ENCODE results near the gene LRSAM1.

- TF ChIP-seq CTCF (IDR thresholded peaks at IDR 0.05) (no peak), EP300 (IDR thresholded peaks at IDR 0.05) (no peak), POLR2A (IDR thresholded peaks at IDR 0.05) (no peak), POLR2AphosphoS5 (IDR thresholded peaks at IDR 0.05) (no peak)
Observed at GRCh38 chr9:127502706-127503378, 51.5 kb downstream of the LRSAM1 start.

Measured in gastroesophageal sphincter (tissue), 3 donors.